H7 (cell line): ENCODE measurements around the gene STK38. TPM values are rescaled to one million over a fixed set of nuclear protein-coding genes. Genes with fewer than 3 reads are reported as not detected.
"Not testable (repeated sequence)": the region's sequence is repeated elsewhere in the genome, so short reads cannot be mapped to it uniquely, and the experiment has no call there.

Experiments
- DNase-seq: peaks from one replicate; pipeline ENCODE4 v3.0.0; 2012
- H3K27me3 ChIP-seq: 2 replicates; pipeline ENCODE4 v1.6.0; 2011; ENCODE audit warnings: mild to moderate bottlenecking, low read length; ENCODE audit not compliant: control insufficient read depth, insufficient read depth
- H3K36me3 ChIP-seq: replicated peaks from 2 replicates; pipeline ENCODE4 v1.5.1; 2011; ENCODE audit warnings: low read length; ENCODE audit not compliant: control insufficient read depth, insufficient read depth
- H3K4me3 ChIP-seq: 2 replicates; pipeline ENCODE4 v1.5.1; 2011; ENCODE audit warnings: low read depth, mild to moderate bottlenecking, control low read depth, low read length, moderate library complexity; ENCODE audit not compliant: insufficient read depth
- total RNA-seq: library from RNA; depleted of rRNA; stranded (reverse); fragments of >200 nt; shearing (Covaris generic); gene quantifications from 2 replicates; pipeline ENCODE4 v1.2.3, GENCODE V29; 2014; rRNA removed

The STK38 gene
- total RNA-seq, 1 experiment from 2014 or later: 8.7 TPM

DNA sequence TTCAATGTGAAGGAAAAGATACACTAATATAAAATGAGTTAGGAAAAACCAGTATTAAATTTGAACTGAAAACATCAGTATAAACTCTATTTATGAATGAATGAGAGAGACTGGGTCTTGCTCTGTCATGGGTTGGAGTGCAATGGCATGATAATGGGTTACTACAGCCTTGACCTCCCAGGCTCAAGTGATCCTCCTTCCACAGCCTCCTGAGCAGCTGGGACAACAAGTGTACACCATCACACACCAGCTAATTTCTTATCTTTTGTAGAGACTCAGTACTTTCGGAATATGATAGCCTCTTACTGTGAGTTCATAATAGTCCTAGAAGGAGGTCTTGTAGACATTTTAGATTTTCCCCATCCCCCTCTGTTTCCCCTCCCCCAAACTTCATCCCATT is 83.0 kb downstream of the STK38 start:
- Histone ChIP-seq H3K4me3 (no peak overlapping the region), H3K27me3 (no peaks in the 10 kb centered on the region), H3K36me3 (no peaks in the 10 kb centered on the region)
- no peak for DNase-seq

DNA sequence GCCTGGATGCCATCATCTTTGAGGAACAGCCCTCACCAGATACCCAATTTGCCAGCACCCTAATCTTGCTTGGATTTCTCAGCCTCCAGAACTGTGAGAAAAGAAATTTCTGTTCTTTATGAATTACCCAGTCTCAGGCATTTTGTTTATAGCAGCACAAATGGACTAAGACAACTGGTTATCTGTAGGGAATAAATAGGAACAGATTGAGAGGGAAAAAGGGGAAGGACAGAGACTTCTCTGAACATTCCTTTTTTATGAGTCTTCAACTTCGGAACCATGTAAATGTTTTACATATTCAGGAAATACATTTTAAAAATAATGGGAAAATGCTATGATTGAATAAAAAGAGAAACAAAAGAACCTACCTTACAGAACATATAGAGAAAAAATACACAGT is 83.6 kb downstream of the STK38 start:
- Histone ChIP-seq H3K4me3 (no peak overlapping the region), H3K36me3 (no peaks in the 10 kb centered on the region), H3K27me3 (no peaks in the 10 kb centered on the region)
- no peak for DNase-seq

DNA sequence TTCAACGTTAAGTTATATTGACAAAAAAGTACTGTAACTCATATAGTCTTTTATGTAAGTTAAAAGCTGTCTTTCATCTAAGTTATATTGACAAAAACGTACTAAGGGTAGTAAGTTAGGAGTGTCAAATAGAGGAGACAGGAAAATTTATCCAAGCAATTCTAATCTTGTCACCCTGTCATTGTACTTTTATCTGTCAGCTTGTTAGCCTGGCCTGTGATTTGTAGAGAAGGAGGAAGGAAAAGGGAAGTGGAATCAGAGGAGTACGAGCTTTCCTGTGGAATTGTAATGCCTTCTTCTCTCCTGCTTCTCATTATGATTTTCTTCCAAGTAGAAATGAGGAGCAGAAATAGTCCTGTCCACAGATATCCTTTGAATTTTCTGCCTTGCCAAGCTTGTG is 85.6 kb downstream of the STK38 start:
- Histone ChIP-seq H3K36me3 (no peaks in the 10 kb centered on the region), H3K27me3 (no peaks in the 10 kb centered on the region), H3K4me3 (no peak overlapping the region)
- no peak for DNase-seq

- DNase-seq: no peak
- no peak overlapping the region for H3K4me3 ChIP-seq
- no peaks in the 10 kb centered on the region for H3K27me3 ChIP-seq
Observed at GRCh38 chr6:36460916-36461315, 86.4 kb downstream of the STK38 start.

DNA sequence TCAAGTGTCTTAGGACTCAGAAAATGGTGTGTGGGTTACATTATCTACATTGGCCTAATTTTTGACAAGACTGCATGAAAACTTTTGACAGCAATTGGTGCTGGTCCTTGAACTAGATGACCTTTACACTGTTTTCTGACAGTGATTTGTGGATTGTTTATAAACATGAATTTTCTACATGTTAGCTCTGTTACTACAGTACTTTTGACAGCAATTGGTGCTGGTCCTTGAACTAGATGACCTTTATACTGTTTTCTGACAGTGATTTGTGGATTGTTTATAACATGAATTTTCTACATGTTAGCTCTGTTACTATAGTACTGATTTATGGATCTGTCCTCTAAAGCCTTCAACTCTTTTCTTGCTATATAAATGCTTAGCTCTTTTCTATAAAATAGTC is 87.8 kb downstream of the STK38 start:
- DNase-seq: no peak
- Histone ChIP-seq H3K27me3 (no peaks in the 10 kb centered on the region), H3K36me3 (no peaks in the 10 kb centered on the region), H3K4me3 (no peak overlapping the region)

More at GRCh38 chr6:36460916-36461315, 86.4 kb downstream of the STK38 start:
- H3K36me3 ChIP-seq: no peaks in the 10 kb centered on the region

- no peak for DNase-seq
- Histone ChIP-seq H3K27me3 (no peaks in the 10 kb centered on the region), H3K4me3 (no peak overlapping the region), H3K36me3 (no peaks in the 10 kb centered on the region)
Observed at GRCh38 chr6:36455486-36456027, 91.7 kb downstream of the STK38 start.

- not testable (repeated sequence) for H3K27me3 ChIP-seq, DNase-seq, H3K4me3 ChIP-seq, H3K36me3 ChIP-seq
Observed at GRCh38 chr6:36452897-36453296, 94.4 kb downstream of the STK38 start.

DNA sequence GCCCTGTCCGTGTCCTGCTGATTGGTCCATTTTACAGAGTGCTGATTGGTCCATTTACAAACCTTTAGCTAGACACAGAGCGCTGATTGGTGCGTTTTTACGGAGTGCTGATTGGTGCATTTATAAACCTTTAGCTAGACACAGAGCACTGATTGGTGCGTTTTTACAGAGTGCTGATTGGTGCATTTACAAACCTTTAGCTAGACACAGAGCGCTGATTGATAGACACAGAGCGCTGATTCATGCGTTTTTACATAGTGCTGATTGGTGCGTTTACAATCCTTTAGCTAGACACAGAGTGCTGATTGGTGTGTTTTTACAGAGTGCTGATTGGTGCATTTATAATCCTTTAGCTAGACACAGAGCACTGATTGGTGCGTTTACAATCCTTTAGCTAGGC is 98.1 kb downstream of the STK38 start:
- H3K4me3 ChIP-seq, H3K36me3 ChIP-seq, DNase-seq, H3K27me3 ChIP-seq: not testable (repeated sequence)

DNA sequence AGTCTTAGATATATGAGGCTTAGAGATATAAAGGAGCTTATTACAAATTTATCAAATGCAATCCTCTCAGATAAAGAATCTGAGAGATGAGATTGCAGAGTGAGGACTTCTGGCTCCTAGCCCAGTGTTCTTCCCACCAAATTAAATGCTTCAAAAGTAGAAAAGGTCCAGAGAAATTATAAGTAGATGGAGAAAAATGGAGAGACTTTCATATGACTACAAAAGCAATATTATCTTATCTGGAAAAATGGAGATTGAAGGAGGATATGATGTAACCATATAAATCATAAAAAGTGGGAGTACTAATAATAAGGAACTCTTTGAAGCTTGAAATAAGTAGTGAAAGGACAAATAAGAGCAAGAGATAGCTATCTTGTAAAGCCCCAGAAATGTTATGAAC is 101.7 kb downstream of the STK38 start:
- H3K27me3 ChIP-seq: no peaks in the 10 kb centered on the region
- H3K36me3 ChIP-seq: no peaks in the 10 kb centered on the region
- no peak overlapping the region for H3K4me3 ChIP-seq
- no peak for DNase-seq

DNA sequence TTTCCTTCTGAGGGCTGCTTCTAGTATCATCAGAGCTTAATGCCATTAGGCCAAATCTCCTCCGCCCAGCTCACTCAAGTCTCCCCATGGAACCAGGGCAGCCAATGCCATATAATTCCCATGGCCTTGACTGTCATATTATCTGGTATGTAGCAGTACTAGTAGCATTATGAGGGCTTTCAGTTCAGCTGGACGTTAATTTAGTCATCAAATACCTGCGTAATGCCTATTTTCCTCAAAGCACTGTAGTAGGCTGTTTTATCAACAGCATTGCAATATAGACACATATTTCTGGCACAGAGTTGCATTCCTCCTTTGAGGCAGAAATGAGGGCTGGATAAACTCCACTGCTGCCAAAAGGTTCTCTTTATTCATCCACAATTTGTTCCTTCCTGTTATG is 102.8 kb downstream of the STK38 start:
- no peak overlapping the region for H3K4me3 ChIP-seq
- H3K27me3 ChIP-seq: no peaks in the 10 kb centered on the region
- H3K36me3 ChIP-seq: no peaks in the 10 kb centered on the region
- no peak for DNase-seq

Other genes with a start within 250 kb of the STK38 start
- not detected in 2 replicates for gene BNIP5, start 210.6 kb downstream of the STK38 start, total RNA-seq
- 0.28 and 1.5 TPM in 2 replicates for gene ETV7, start 159.8 kb downstream of the STK38 start, total RNA-seq
- gene PXT1, start 104.6 kb downstream of the STK38 start, total RNA-seq: 0.03 TPM in 1 of 2 replicates, not detected in the other
- 38.9 and 46.3 TPM in 2 replicates for gene KCTD20, start 104.5 kb downstream of the STK38 start, total RNA-seq
- 111 and 171 TPM in 2 replicates for gene SRSF3, start 46.9 kb upstream of the STK38 start, total RNA-seq
- 0.28 and 0.55 TPM in 2 replicates for gene CDKN1A, start 131.2 kb upstream of the STK38 start, total RNA-seq
- not detected in 2 replicates for gene RAB44, start 150.3 kb upstream of the STK38 start, total RNA-seq